MM.1S (cell line): ENCODE data around the gene OPN1MW2.
"Not testable (repeated sequence)": the region's sequence is repeated elsewhere in the genome, so short reads cannot be mapped to it uniquely, and the experiment has no call there.

ENCODE experiments used
- DNase-seq: peaks from one replicate; pipeline ENCODE4 v3.0.0-alpha.2; 2015
- H2AFZ ChIP-seq: fragments of 300-600 bp; sonication (generic); 2 replicates; pipeline ENCODE4 v1.6.0; 2016; ENCODE audit warnings: antibody characterized with exemption, low read length
- H3F3A ChIP-seq: fragments of 300-600 bp; sonication (generic); 2 replicates; pipeline ENCODE4 v1.6.1; 2016; ENCODE audit warnings: mild to moderate bottlenecking, antibody characterized with exemption, low read length, moderate library complexity, mixed read lengths; ENCODE audit not compliant: insufficient read depth
- H3K27ac ChIP-seq: fragments of 300-600 bp; sonication (generic); 2 replicates; pipeline ENCODE4 v1.5.1; 2016; ENCODE audit warnings: mild to moderate bottlenecking, low read length
- H3K27me3 ChIP-seq: fragments of 300-600 bp; sonication (generic); replicated peaks from 2 replicates; pipeline ENCODE4 v1.6.0; 2016; ENCODE audit warnings: low read length; ENCODE audit not compliant: insufficient read depth
- H3K36me3 ChIP-seq: fragments of 300-600 bp; sonication (generic); replicated peaks from 2 replicates; pipeline ENCODE4 v1.6.1; 2016; ENCODE audit warnings: mild to moderate bottlenecking, low read length, mixed read lengths; ENCODE audit not compliant: insufficient read depth
- H3K4me1 ChIP-seq: fragments of 300-600 bp; sonication (generic); 2 replicates; pipeline ENCODE4 v1.6.1; 2016; ENCODE audit warnings: low read length, mixed read lengths
- H3K4me2 ChIP-seq: fragments of 300-600 bp; sonication (generic); 2 replicates; pipeline ENCODE4 v1.6.0; 2016; ENCODE audit warnings: low read depth, low read length
- H3K4me3 ChIP-seq: fragments of 300-600 bp; sonication (generic); 2 replicates; pipeline ENCODE4 v1.5.1; 2016; ENCODE audit warnings: low read length, mixed read lengths
- H3K79me2 ChIP-seq: fragments of 300-600 bp; sonication (generic); 2 replicates; pipeline ENCODE4 v1.6.1; 2016; ENCODE audit warnings: mixed run types, low read length, mixed read lengths
- H3K9ac ChIP-seq: fragments of 300-600 bp; sonication (generic); 2 replicates; pipeline ENCODE4 v1.6.1; 2016; ENCODE audit warnings: low read length, mixed read lengths
- H3K9me2 ChIP-seq: fragments of 300-600 bp; sonication (generic); replicated peaks from 2 replicates; pipeline ENCODE4 v1.6.1; 2016; ENCODE audit warnings: mild to moderate bottlenecking, low read length, mixed read lengths; ENCODE audit not compliant: insufficient read depth
- H3K9me3 ChIP-seq: fragments of 300-600 bp; sonication (generic); replicated peaks from 2 replicates; pipeline ENCODE4 v1.6.1; 2016; ENCODE audit warnings: mild to moderate bottlenecking, low read length, mixed read lengths; ENCODE audit not compliant: insufficient read depth
- H4K20me1 ChIP-seq: fragments of 300-600 bp; sonication (generic); 2 replicates; pipeline ENCODE4 v1.6.1; 2016; ENCODE audit warnings: mild to moderate bottlenecking, low read length, moderate library complexity, mixed read lengths; ENCODE audit not compliant: insufficient read depth

The OPN1MW2 gene

DNA sequence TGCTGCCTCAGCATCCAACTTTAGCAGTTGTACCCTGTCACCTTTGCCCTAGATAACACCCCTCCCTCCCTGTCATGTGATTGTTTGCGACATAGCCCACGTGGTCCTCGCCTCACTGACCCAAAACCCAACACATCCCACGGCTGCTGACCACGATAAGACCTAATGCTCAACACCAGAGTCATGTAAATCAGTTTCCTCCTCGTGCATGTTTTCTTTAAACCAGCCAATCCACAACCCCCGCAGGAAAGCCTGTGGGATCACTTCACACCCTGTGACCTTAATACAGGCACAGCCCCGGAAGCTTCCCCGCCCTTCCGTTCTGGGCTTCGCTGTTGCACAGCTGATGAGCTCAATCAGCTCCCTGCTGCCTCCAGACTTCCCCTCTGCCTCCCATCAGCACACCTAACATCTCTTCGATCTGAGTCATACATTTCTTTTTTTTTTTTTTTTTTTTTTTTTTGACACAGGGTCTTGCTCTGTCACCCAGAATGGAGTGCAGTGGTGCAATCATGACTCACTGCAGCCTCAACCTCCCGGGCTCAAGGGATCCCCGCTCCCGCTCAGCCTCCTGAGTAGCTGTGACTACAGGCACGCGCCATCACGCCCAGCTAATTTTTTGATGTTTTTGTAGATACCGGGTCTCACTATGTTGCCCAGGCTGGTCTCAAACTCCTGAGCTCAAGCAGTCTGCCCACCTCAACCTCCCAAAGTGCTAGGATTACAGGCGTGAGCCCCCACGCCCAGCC, 9.7 kb upstream of the OPN1MW2 start:
- not testable (repeated sequence) for H3K4me1 ChIP-seq, H3F3A ChIP-seq, H3K9me3 ChIP-seq, H4K20me1 ChIP-seq, H3K36me3 ChIP-seq, H3K4me2 ChIP-seq, H2AFZ ChIP-seq, H3K27ac ChIP-seq, DNase-seq, H3K79me2 ChIP-seq, H3K4me3 ChIP-seq, H3K9ac ChIP-seq, H3K27me3 ChIP-seq, H3K9me2 ChIP-seq

DNA sequence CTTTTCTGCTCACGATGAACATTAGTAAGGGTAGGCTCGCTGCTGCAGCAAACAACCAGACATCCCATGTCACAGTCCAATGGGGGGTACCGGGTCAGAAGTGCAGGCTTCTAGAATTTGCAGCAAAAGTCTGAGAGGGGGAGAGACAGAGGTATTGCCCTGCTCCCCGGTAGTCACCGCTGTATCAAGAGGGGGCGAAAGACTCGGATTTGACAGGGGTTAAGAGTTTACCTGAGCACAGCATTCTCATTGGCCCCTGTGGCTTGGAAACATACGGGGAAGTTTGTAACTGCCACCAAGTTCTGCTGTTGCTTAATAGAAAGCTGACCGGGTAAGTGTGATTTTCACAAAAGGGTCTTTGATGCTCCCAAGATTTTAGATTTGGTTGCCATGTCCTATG, 8.5 kb upstream of the OPN1MW2 start:
- not testable (repeated sequence) for H3K9me2 ChIP-seq, H3K4me3 ChIP-seq, H3K27ac ChIP-seq, H3K9me3 ChIP-seq, H3K79me2 ChIP-seq, H4K20me1 ChIP-seq, H2AFZ ChIP-seq, H3K4me1 ChIP-seq, H3K36me3 ChIP-seq, H3K9ac ChIP-seq, H3K27me3 ChIP-seq, H3K4me2 ChIP-seq, H3F3A ChIP-seq, DNase-seq

DNA sequence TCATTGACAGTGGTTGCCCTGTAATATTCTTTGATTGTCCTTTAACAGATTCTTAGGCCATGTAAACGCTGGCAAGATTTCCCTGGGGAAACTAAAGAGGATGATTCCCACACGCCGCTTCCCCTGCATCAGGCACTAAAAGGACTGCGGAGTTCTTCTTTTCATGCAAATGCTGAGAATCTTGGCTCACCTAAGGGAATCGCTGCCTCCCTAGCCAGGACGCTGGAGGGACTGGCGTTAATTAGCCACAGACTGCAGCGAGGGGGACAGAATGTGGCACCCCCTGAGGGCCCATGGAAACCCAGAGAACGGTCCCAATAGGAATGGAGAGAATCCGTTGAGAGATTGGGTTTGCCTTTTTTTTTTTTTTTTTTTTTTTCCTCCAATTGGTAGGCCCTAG, 8.1 kb upstream of the OPN1MW2 start:
- H3K9me2 ChIP-seq, DNase-seq, H4K20me1 ChIP-seq, H3K27ac ChIP-seq, H3K4me2 ChIP-seq, H3K79me2 ChIP-seq, H3F3A ChIP-seq, H3K9ac ChIP-seq, H3K9me3 ChIP-seq, H2AFZ ChIP-seq, H3K4me1 ChIP-seq, H3K27me3 ChIP-seq, H3K4me3 ChIP-seq, H3K36me3 ChIP-seq: not testable (repeated sequence)

DNA sequence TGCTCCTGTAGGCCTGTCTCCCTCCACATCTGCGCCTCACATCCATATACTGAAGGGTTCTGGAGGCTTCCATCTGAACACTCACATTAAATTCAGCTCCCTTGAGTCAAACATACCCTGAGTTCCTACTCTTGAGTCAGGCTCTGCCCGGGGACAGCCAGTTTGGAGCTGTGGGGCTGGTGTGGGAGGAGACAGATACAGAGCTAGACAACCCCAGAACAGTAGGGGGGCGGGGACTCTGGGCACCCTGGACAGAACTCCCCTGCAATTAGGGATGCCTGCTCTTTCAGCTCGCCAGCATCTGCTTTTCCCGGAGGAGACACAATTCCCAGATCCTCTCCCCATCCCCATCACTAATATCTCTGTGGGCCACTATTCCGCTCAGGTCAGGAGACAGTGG, 5.7 kb downstream of the OPN1MW2 start:
- H3K4me3 ChIP-seq, H3K36me3 ChIP-seq, H3K27me3 ChIP-seq, H3K79me2 ChIP-seq, H4K20me1 ChIP-seq, H2AFZ ChIP-seq, H3K4me2 ChIP-seq, DNase-seq, H3K9me3 ChIP-seq, H3K9me2 ChIP-seq, H3K27ac ChIP-seq, H3K9ac ChIP-seq, H3F3A ChIP-seq, H3K4me1 ChIP-seq: not testable (repeated sequence)

DNA sequence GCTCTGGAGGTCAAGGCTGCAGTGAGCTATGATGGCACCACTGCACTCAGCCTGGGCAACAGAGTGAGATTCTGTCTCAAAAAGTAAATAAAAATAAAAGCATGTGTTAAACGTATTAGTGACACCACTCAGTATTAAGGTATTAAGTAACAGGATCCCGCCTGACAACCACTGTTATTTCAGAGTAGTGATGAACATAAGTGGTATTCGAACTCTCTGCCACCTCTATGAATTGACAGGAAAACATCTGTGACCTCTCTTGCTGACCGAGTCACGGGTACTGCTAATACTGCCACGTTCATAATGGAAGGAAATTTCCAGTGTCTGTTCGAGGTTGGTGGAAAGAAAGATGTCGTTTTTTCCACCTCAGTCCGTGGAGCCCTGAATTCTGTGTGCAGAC, 7.2 kb downstream of the OPN1MW2 start:
- not testable (repeated sequence) for H2AFZ ChIP-seq, H3K4me2 ChIP-seq, H4K20me1 ChIP-seq, DNase-seq, H3K9me3 ChIP-seq, H3K4me1 ChIP-seq, H3F3A ChIP-seq, H3K36me3 ChIP-seq, H3K27me3 ChIP-seq, H3K79me2 ChIP-seq, H3K9me2 ChIP-seq, H3K9ac ChIP-seq, H3K4me3 ChIP-seq, H3K27ac ChIP-seq

DNA sequence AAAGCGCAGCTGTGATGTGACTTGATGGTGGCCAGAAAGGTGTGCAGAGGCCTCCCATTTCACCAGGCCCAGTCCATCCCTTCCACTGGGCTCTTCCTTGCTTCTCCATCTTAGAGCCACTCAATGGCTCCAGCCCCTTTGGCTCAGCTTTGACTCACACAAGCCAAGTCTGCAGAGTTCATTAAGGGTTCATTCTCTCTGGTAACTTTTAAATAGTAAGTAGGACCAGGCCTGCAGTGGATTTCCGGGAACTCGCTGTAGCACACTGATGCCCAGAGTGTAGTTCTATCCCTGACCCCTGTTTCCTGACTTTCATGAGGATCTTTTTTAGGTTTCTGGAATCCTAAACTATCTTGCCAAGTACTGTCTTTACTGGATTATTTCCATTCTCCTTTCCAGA, 11.9 kb downstream of the OPN1MW2 start:
- not testable (repeated sequence) for H3K27me3 ChIP-seq, H3K9me2 ChIP-seq, H3F3A ChIP-seq, H3K4me1 ChIP-seq, H2AFZ ChIP-seq, H3K4me3 ChIP-seq, DNase-seq, H3K9me3 ChIP-seq, H4K20me1 ChIP-seq, H3K79me2 ChIP-seq, H3K36me3 ChIP-seq, H3K4me2 ChIP-seq, H3K27ac ChIP-seq, H3K9ac ChIP-seq

DNA sequence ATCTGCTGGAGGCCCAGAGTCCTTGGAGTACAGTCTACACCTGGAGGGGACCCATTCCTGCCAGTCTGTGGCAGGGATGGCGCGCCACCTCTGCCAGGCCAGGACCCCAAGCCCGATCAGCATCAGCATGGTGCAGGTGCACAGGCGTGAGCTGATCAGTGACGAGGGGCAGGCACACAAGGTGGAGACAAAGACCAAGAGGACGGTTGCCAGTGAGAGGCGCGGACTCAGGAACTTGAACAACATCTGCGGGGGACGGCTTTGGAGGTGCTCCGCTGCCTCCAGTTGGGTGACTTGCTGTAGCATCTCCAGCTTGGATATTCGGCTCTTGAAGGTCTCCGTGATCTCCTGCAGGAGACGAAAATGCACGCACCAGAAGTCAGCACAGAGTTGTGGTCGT, 14.1 kb downstream of the OPN1MW2 start:
- not testable (repeated sequence) for H3K9me2 ChIP-seq, H3K4me1 ChIP-seq, H3K4me3 ChIP-seq, H2AFZ ChIP-seq, H3K36me3 ChIP-seq, H3F3A ChIP-seq, DNase-seq, H3K9me3 ChIP-seq, H3K4me2 ChIP-seq, H3K9ac ChIP-seq, H4K20me1 ChIP-seq, H3K27me3 ChIP-seq, H3K27ac ChIP-seq, H3K79me2 ChIP-seq

DNA sequence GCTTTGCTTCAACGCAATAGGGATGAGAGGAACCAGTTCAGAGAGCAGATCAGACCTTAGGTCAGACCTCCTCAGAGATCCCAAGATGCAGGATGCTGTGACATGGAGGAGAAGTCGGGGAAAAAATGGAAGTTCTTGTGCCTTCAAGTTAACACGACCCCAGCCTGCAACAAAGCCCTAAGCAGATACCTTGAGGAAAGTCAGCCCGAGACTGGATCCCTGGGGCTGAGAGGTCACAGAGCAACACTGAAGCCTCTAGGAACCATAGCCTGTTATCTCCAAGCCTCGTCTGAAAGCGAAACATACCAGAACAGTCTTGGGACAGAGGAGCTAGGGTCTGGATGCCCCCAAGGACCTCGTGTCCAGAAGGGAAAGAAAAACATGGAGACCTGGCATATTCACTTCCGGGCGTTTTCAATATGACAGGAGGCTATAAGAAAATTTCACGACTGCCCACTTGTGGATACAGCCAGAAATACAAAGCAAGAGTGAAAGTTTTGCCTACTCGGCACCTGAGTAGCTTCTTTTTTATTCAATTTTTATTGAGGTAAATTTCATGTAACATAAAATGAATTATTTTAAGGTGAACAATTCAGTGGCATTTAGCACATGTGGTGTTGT, 19.5 kb downstream of the OPN1MW2 start:
- not testable (repeated sequence) for H3K27ac ChIP-seq, H2AFZ ChIP-seq, H3K4me1 ChIP-seq, H4K20me1 ChIP-seq, DNase-seq, H3K36me3 ChIP-seq, H3K79me2 ChIP-seq, H3K9me2 ChIP-seq, H3K27me3 ChIP-seq, H3K9me3 ChIP-seq, H3K4me3 ChIP-seq, H3F3A ChIP-seq, H3K9ac ChIP-seq, H3K4me2 ChIP-seq
